Astrocyte (in vitro differentiated cells and primary cell): Measurements from ENCODE around the gene CPXM2. TPM values are rescaled to one million over a fixed set of nuclear protein-coding genes. Genes with fewer than 3 reads are reported as not detected.
A peak's percentile ranks its signal among the peaks of the same experiment; 100 is the strongest.

ENCODE experiments used
- DNase-seq: peaks from one replicate; pipeline ENCODE4 v3.0.0-alpha.2; 2010; ENCODE audit warnings: low read depth
- FAIRE-seq: peaks from 2 replicates; lab custom pipeline; 2011; peaks lifted over from hg19 to GRCh38; lab: Jason Lieb, UNC
- H2AFZ ChIP-seq: 2 replicates; pipeline ENCODE4 v1.6.0; 2012; ENCODE audit warnings: low read depth, low read length, inconsistent platforms
- H3K27ac ChIP-seq: 2 replicates; pipeline ENCODE4 v1.5.1; 2011; ENCODE audit warnings: low read depth, low read length, inconsistent platforms
- H3K27me3 ChIP-seq: 2 replicates; pipeline ENCODE4 v1.6.0; 2011; ENCODE audit warnings: low read length, inconsistent platforms; ENCODE audit not compliant: insufficient read depth
- H3K36me3 ChIP-seq: 2 replicates; pipeline ENCODE4 v1.5.1; 2011; ENCODE audit warnings: low read length, inconsistent platforms; ENCODE audit not compliant: insufficient read depth
- H3K4me1 ChIP-seq: 2 replicates; pipeline ENCODE4 v1.5.1; 2011; ENCODE audit warnings: low read length, inconsistent platforms; ENCODE audit not compliant: insufficient read depth
- H3K4me2 ChIP-seq: 2 replicates; pipeline ENCODE4 v1.6.0; 2012; ENCODE audit warnings: low read length, inconsistent platforms
- H3K4me3 ChIP-seq: 2 replicates; pipeline ENCODE4 v1.5.1; 2011; ENCODE audit warnings: low read depth, mild to moderate bottlenecking, low read length, inconsistent platforms; ENCODE audit not compliant: insufficient read depth
- H3K79me2 ChIP-seq: 2 replicates; pipeline ENCODE4 v1.6.0; 2012; ENCODE audit warnings: mild to moderate bottlenecking, low read length, inconsistent platforms; ENCODE audit not compliant: insufficient read depth
- H3K9ac ChIP-seq: 2 replicates; pipeline ENCODE4 v1.6.0; 2012; ENCODE audit warnings: mild to moderate bottlenecking, low read length, inconsistent platforms
- H3K9me3 ChIP-seq: 2 replicates; pipeline ENCODE4 v1.5.1; 2012; ENCODE audit warnings: low read depth, mild to moderate bottlenecking, low read length, inconsistent platforms; ENCODE audit not compliant: insufficient read depth
- H4K20me1 ChIP-seq: 2 replicates; pipeline ENCODE4 v1.6.0; 2012; ENCODE audit warnings: low read length, inconsistent platforms; ENCODE audit not compliant: insufficient read depth
- H3K27ac Mint-ChIP-seq: one replicate; pipeline ENCODE4 v1.8.0; 2021; ENCODE audit warnings: mild to moderate bottlenecking, mixed read lengths; ENCODE audit not compliant: unreplicated experiment
- H3K27me3 Mint-ChIP-seq: one replicate; pipeline ENCODE4 v1.8.0; 2021; ENCODE audit warnings: low read depth, mixed read lengths; ENCODE audit not compliant: unreplicated experiment
- H3K36me3 Mint-ChIP-seq: one replicate; pipeline ENCODE4 v1.8.0; 2021; ENCODE audit warnings: low read depth, mixed read lengths; ENCODE audit not compliant: unreplicated experiment
- H3K4me1 Mint-ChIP-seq: one replicate; pipeline ENCODE4 v1.8.0; 2021; ENCODE audit warnings: low read depth, mixed read lengths; ENCODE audit not compliant: unreplicated experiment
- H3K4me3 Mint-ChIP-seq: one replicate; pipeline ENCODE4 v1.8.0; 2021; ENCODE audit warnings: mild to moderate bottlenecking, moderate library complexity, mixed read lengths; ENCODE audit not compliant: unreplicated experiment
- H3K9me3 Mint-ChIP-seq: one replicate; pipeline ENCODE4 v1.8.0; 2021; ENCODE audit warnings: mild to moderate bottlenecking, mixed read lengths; ENCODE audit not compliant: unreplicated experiment
- EZH2 ChIP-seq: IDR thresholded peaks from 2 replicates; pipeline ENCODE4 v1.6.1; 2012; ENCODE audit warnings: mild to moderate bottlenecking, low read length, inconsistent platforms; ENCODE audit not compliant: insufficient read depth
- total RNA-seq: library from RNA; stranded (reverse); gene quantifications from 2 replicates; pipeline ENCODE4 v1.2.1, GENCODE V29; 2021
- TF ChIP-seq, protein P1 (sequence below): IDR thresholded peaks from 2 replicates; pipeline ENCODE4 v1.5.1; 2011; ENCODE audit warnings: low read depth, mild to moderate bottlenecking, inconsistent platforms, low read length, moderate library complexity; ENCODE audit not compliant: insufficient read depth

The CPXM2 gene
- total RNA-seq, 1 donor from 2014 or later, result 5.2 TPM

DNA sequence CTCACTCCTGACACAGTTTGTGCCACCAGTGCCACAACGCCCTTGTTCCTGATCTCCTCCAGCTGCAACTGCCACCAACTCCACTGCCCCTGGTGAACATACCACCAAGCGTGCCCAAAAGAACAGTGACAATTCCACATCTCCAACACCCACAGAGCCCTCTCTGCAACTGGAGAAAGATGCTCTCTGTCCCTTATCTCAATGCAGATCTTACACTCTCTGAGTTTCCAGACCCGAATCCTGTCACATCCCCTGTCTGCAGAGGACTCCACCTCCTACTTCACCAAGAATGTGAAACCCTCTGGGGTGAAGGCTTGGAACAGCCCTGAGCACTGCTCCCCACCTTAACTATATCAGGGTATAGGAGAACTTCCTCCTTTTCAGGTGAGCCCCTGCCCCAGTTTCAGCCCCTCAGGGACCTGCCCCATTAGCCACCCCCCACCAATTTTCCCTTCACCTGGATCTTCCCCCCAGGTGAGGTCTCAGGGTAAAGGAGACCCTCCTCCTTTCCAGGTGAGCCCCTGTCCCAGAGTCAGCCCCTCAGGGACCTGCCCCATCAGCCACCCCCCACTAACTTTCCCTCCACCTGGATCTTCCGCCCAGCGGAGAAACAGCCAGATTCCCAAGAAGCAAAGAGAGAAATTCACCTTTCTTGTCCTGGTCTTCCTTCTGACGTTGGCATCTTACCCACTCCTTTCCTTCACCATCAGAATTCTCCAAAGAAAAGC, 55.0 kb downstream of the CPXM2 start:
- H3K4me1 Mint-ChIP-seq, result peaks cover 3% of the 10 kb centered on the region
- Histone ChIP-seq H3K27me3 (no peaks in the 10 kb centered on the region), H3K79me2 (no peaks in the 10 kb centered on the region), H3K36me3 (no peaks in the 10 kb centered on the region), H3K27ac (no peak overlapping the region), H3K4me3 (no peak overlapping the region), H2AFZ (no peak overlapping the region), H3K9me3 (no peaks in the 10 kb centered on the region), H3K4me1 (no peaks in the 10 kb centered on the region), H3K9ac (no peak overlapping the region), H4K20me1 (no peaks in the 10 kb centered on the region), H3K4me2 (no peak overlapping the region)
- peaks cover 30% of the 10 kb centered on the region for H3K27me3 Mint-ChIP-seq
- no peaks in the 10 kb centered on the region for H3K9me3 Mint-ChIP-seq
- H3K4me3 Mint-ChIP-seq, result no peak overlapping the region
- FAIRE-seq (no peak), DNase-seq (no peak)
- no peak for TF ChIP-seq EZH2
- TF ChIP-seq, protein P1, sequence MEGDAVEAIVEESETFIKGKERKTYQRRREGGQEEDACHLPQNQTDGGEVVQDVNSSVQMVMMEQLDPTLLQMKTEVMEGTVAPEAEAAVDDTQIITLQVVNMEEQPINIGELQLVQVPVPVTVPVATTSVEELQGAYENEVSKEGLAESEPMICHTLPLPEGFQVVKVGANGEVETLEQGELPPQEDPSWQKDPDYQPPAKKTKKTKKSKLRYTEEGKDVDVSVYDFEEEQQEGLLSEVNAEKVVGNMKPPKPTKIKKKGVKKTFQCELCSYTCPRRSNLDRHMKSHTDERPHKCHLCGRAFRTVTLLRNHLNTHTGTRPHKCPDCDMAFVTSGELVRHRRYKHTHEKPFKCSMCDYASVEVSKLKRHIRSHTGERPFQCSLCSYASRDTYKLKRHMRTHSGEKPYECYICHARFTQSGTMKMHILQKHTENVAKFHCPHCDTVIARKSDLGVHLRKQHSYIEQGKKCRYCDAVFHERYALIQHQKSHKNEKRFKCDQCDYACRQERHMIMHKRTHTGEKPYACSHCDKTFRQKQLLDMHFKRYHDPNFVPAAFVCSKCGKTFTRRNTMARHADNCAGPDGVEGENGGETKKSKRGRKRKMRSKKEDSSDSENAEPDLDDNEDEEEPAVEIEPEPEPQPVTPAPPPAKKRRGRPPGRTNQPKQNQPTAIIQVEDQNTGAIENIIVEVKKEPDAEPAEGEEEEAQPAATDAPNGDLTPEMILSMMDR, result no peak
- H3K36me3 Mint-ChIP-seq, result no peaks in the 10 kb centered on the region
- peak overlapping the region; percentile 8 for H3K27ac Mint-ChIP-seq

DNA sequence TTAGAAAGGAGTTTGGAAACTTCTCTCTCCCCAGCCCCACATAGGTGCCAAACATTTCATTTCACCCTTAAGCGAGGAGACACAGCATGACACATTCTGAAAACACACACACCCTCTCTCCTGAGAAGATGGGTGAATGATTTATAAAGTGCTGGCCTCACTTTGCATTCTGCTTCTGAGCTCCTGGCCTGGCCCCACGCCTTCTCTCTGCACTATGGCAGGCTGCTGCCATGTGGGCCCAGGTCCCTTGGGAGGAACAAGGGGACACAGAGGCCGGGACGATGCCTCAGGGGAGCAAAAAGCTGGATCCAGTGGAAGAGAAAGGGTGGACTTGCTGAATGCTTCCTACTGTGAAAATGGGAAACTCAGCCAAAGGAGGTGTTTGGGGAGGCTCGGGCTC, 56.0 kb downstream of the CPXM2 start:
- no peaks in the 10 kb centered on the region for H3K36me3 ChIP-seq
- no peak overlapping the region for H3K4me3 ChIP-seq
- H3K9me3 ChIP-seq, result no peaks in the 10 kb centered on the region
- H3K4me1 Mint-ChIP-seq, result peaks cover 3% of the 10 kb centered on the region
- no peaks in the 10 kb centered on the region for H3K79me2 ChIP-seq
- H3K27me3 ChIP-seq, result no peaks in the 10 kb centered on the region
- no peak overlapping the region for H3K4me3 Mint-ChIP-seq
- H4K20me1 ChIP-seq, result no peaks in the 10 kb centered on the region
- H3K4me2 ChIP-seq, result no peak overlapping the region
- no peak overlapping the region for H2AFZ ChIP-seq
- FAIRE-seq (no peak), DNase-seq (no peak)
- no peak for TF ChIP-seq EZH2
- TF ChIP-seq, protein P1, result no peak
- H3K27ac Mint-ChIP-seq, result no peak overlapping the region
- no peaks in the 10 kb centered on the region for H3K36me3 Mint-ChIP-seq
- H3K4me1 ChIP-seq, result no peaks in the 10 kb centered on the region
- no peaks in the 10 kb centered on the region for H3K9me3 Mint-ChIP-seq
- H3K27me3 Mint-ChIP-seq, result peaks cover 30% of the 10 kb centered on the region
- H3K27ac ChIP-seq, result no peak overlapping the region
- H3K9ac ChIP-seq, result no peak overlapping the region

DNA sequence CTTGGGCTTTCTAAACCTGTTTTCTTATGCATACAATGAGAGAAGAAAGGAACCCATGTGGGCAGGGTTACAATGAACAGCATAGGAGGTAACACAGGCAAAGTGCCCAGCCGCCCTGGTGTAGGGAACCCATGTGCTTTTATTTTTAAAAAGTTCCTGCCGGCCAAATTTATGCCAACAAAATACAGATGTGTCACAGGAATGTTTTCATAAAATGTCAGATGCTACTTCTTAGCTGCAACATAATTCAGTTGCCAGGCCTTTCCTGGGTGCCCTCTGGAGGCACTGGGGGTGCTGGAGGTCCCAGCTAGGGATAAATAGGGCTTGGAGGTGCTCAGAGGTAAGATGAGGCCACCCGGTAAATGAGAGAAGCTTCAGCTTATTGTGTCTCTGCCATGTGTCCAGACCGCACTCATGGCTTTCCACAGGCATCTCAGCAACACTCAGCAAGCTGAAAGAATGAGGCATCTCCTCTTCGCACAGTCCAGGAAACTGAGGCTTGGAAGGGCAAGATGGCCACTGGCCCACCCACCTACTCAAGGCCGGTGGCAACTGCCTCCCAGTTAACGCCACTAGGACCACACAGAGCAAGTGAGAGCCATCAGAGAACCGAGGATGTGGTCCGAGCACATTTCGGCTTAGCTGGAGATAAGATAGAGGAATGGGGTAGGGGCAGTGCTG, 58.3 kb downstream of the CPXM2 start:
- Mint-ChIP-seq H3K4me1 (peaks cover 3% of the 10 kb centered on the region), H3K4me3 (no peak overlapping the region), H3K27me3 (peaks cover 27% of the 10 kb centered on the region), H3K27ac (no peak overlapping the region), H3K9me3 (peaks cover 3% of the 10 kb centered on the region), H3K36me3 (peaks cover 4% of the 10 kb centered on the region)
- no peak for TF ChIP-seq EZH2
- TF ChIP-seq, protein P1, result no peak
- Histone ChIP-seq H3K36me3 (no peaks in the 10 kb centered on the region), H3K4me1 (no peaks in the 10 kb centered on the region), H3K4me3 (no peak overlapping the region), H3K79me2 (no peaks in the 10 kb centered on the region), H2AFZ (no peak overlapping the region), H4K20me1 (no peaks in the 10 kb centered on the region), H3K9me3 (no peaks in the 10 kb centered on the region), H3K9ac (no peak overlapping the region), H3K27ac (no peak overlapping the region), H3K27me3 (no peaks in the 10 kb centered on the region), H3K4me2 (no peak overlapping the region)
- FAIRE-seq (no peak), DNase-seq (no peak)
